Loucy (cell line): ENCODE results near the gene APBA1.

ENCODE experiments used
- H2AFZ ChIP-seq: fragments of 200-600 bp; sonication (generic); 2 replicates; pipeline ENCODE4 v1.6.0; 2016; ENCODE audit warnings: antibody characterized with exemption, mild to moderate bottlenecking, low read length, moderate library complexity
- H3F3A ChIP-seq: fragments of 200-600 bp; 2 replicates; pipeline ENCODE4 v1.6.0; 2016; ENCODE audit warnings: antibody characterized with exemption, low read depth, mild to moderate bottlenecking
- H3K27me3 ChIP-seq: fragments of 200-600 bp; sonication (generic); 2 replicates; pipeline ENCODE4 v1.6.1; 2014; ENCODE audit warnings: low read length, mild to moderate bottlenecking; ENCODE audit not compliant: insufficient read depth, poor library complexity, severe bottlenecking
- H3K36me3 ChIP-seq: fragments of 200-600 bp; sonication (generic); 2 replicates; pipeline ENCODE4 v1.6.1; 2016; ENCODE audit warnings: low read length; ENCODE audit not compliant: insufficient read depth
- H3K4me1 ChIP-seq: fragments of 200-600 bp; sonication (generic); 2 replicates; pipeline ENCODE4 v1.5.1; 2014; ENCODE audit warnings: low read length, mild to moderate bottlenecking; ENCODE audit not compliant: insufficient read depth, poor library complexity, severe bottlenecking
- H3K4me2 ChIP-seq: fragments of 200-600 bp; sonication (generic); 2 replicates; pipeline ENCODE4 v1.6.0; 2014; ENCODE audit warnings: antibody characterized with exemption, low read length, low read depth, mild to moderate bottlenecking; ENCODE audit not compliant: poor library complexity, severe bottlenecking
- H3K4me3 ChIP-seq: fragments of 200-600 bp; sonication (generic); 2 replicates; pipeline ENCODE4 v1.5.1; 2014; ENCODE audit warnings: low read length, mild to moderate bottlenecking, mixed read lengths; ENCODE audit not compliant: poor library complexity, severe bottlenecking
- H3K79me2 ChIP-seq: fragments of 200-600 bp; sonication (generic); 2 replicates; pipeline ENCODE4 v1.6.1; 2014; ENCODE audit warnings: low read length; ENCODE audit not compliant: insufficient read depth
- H3K9ac ChIP-seq: fragments of 200-600 bp; sonication (generic); 2 replicates; pipeline ENCODE4 v1.6.0; 2014; ENCODE audit warnings: mild to moderate bottlenecking, low read depth, low read length, moderate library complexity; ENCODE audit not compliant: poor library complexity, severe bottlenecking
- H3K9me2 ChIP-seq: fragments of 200-600 bp; sonication (generic); replicated peaks from 2 replicates; pipeline ENCODE4 v1.6.1; 2016; ENCODE audit warnings: low read depth, low read length, mixed read lengths
- H3K9me3 ChIP-seq: fragments of 200-600 bp; sonication (generic); 2 replicates; pipeline ENCODE4 v1.6.1; 2014; ENCODE audit warnings: mild to moderate bottlenecking, antibody characterized with exemption, low read length, low read depth; ENCODE audit not compliant: insufficient read depth
- H4K20me1 ChIP-seq: fragments of 200-600 bp; sonication (generic); 2 replicates; pipeline ENCODE4 v1.6.0; 2014; ENCODE audit warnings: antibody characterized with exemption, low read length, mild to moderate bottlenecking; ENCODE audit not compliant: insufficient read depth, poor library complexity, severe bottlenecking
- EZH2phosphoT487 ChIP-seq: fragments of 200-600 bp; IDR thresholded peaks from 2 replicates; pipeline ENCODE4 v1.6.1; 2018; ENCODE audit warnings: antibody characterized with exemption, mild to moderate bottlenecking, moderate library complexity, borderline replicate concordance
- TF ChIP-seq, protein P1 (sequence below): fragments of 200-600 bp; sonication (generic); conservative IDR thresholded peaks from 2 replicates; pipeline ENCODE4 v1.5.1; 2014; ENCODE audit warnings: mild to moderate bottlenecking, antibody characterized with exemption, low read length

The APBA1 gene

DNA sequence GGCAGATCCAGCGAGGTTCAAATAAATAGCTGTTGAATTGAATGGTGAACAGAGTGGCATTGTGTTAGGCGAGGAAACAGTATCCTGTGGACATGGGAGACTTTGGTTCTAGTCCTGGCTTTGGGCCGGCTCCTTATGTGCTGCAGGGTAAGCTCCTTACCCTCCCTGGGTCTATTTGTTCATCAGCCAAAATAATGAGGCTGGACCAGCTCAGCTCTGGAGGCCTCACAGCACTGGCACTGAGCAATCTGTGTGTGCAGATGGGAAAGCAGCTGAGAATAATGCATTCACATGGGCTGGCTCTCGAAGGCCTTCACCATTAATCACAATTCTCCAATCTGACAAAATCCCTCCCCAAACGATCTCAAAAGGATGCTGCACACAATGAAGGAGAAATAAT, 81.9 kb downstream of the APBA1 start:
- Histone ChIP-seq H2AFZ (no peak overlapping the region), H3K9me2 (no peaks in the 10 kb centered on the region), H3K4me2 (no peak overlapping the region), H4K20me1 (no peaks in the 10 kb centered on the region), H3K9me3 (no peaks in the 10 kb centered on the region), H3K79me2 (no peaks in the 10 kb centered on the region), H3K4me1 (peaks cover 23% of the 10 kb centered on the region), H3K36me3 (no peaks in the 10 kb centered on the region), H3F3A (no peaks in the 10 kb centered on the region), H3K4me3 (no peak overlapping the region), H3K9ac (no peak overlapping the region), H3K27me3 (no peaks in the 10 kb centered on the region)
- TF ChIP-seq, protein P1, sequence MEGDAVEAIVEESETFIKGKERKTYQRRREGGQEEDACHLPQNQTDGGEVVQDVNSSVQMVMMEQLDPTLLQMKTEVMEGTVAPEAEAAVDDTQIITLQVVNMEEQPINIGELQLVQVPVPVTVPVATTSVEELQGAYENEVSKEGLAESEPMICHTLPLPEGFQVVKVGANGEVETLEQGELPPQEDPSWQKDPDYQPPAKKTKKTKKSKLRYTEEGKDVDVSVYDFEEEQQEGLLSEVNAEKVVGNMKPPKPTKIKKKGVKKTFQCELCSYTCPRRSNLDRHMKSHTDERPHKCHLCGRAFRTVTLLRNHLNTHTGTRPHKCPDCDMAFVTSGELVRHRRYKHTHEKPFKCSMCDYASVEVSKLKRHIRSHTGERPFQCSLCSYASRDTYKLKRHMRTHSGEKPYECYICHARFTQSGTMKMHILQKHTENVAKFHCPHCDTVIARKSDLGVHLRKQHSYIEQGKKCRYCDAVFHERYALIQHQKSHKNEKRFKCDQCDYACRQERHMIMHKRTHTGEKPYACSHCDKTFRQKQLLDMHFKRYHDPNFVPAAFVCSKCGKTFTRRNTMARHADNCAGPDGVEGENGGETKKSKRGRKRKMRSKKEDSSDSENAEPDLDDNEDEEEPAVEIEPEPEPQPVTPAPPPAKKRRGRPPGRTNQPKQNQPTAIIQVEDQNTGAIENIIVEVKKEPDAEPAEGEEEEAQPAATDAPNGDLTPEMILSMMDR: no peak
- TF ChIP-seq EZH2phosphoT487: no peak

DNA sequence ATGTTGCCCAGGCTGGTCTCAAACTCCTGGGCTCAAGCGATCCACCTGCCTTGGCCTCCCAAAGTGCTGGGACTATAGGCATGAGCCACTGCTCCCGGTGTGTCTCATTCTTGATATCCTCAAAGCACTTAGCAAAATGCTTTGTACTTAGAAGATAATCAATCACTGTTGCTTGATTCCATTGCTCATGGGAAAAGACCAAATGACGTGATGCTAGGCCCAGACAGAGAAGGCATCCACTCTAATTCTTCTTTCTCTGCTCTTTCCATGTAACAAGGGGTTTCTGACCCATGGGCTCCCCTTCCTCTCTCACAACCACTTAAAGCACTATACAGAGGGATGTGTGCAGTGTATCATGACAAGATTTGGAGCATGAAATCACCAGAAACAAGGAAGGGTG, 83.0 kb downstream of the APBA1 start:
- Histone ChIP-seq H3K9ac (no peak overlapping the region), H2AFZ (no peak overlapping the region), H3K9me2 (no peaks in the 10 kb centered on the region), H4K20me1 (no peaks in the 10 kb centered on the region), H3K9me3 (no peaks in the 10 kb centered on the region), H3K4me2 (no peak overlapping the region), H3K4me3 (no peak overlapping the region), H3K79me2 (no peaks in the 10 kb centered on the region), H3F3A (no peaks in the 10 kb centered on the region), H3K27me3 (no peaks in the 10 kb centered on the region), H3K4me1 (peaks cover 21% of the 10 kb centered on the region), H3K36me3 (no peaks in the 10 kb centered on the region)
- no peak for TF ChIP-seq EZH2phosphoT487
- TF ChIP-seq, protein P1: no peak

DNA sequence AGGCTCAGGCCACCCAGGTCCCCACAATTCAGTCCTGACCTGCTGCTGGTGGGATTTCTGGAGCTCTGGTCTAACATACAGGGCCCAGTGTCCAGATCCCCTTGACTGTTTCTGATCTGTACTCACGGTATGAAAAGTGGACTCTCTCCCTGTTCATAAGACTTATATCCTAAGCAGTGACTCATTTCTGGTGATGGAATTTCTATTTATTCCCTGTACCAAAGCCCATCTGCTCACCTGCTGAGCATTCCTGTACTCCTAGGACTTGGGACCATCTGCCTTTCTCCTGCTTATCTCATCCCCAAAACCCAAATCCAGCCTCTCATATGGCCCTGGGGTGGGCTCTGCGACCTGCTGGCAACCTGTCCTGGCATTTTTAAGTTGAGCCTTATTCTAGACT, 86.6 kb downstream of the APBA1 start:
- H2AFZ ChIP-seq: no peak overlapping the region
- no peaks in the 10 kb centered on the region for H3K36me3 ChIP-seq
- no peaks in the 10 kb centered on the region for H3K9me2 ChIP-seq
- no peaks in the 10 kb centered on the region for H3K79me2 ChIP-seq
- TF ChIP-seq, protein P1: no peak
- TF ChIP-seq EZH2phosphoT487: no peak
- no peak overlapping the region for H3K4me3 ChIP-seq
- no peaks in the 10 kb centered on the region for H3F3A ChIP-seq
- H3K9ac ChIP-seq: no peak overlapping the region
- no peaks in the 10 kb centered on the region for H3K27me3 ChIP-seq
- no peaks in the 10 kb centered on the region for H3K9me3 ChIP-seq
- H4K20me1 ChIP-seq: no peaks in the 10 kb centered on the region
- H3K4me2 ChIP-seq: no peak overlapping the region
- H3K4me1 ChIP-seq: peaks cover 23% of the 10 kb centered on the region
